Keratinocyte (primary cell): ENCODE measurements around the gene ANKRD33.

Experiments
- CTCF ChIP-seq, 3 experiments: IDR thresholded peaks in 1 of 3; conservative IDR thresholded peaks in 1 of 3; optimal IDR thresholded peaks in 1 of 3; 2 replicates in 2 of 3; 3 replicates in 1 of 3; pipeline versions ENCODE3 to v1.5.1; 2011; ENCODE audit warnings: low read length in 3 of 3, mild to moderate bottlenecking in 3 of 3, moderate library complexity in 2 of 3, control low read depth in 1 of 3, inconsistent platforms in 1 of 3; ENCODE audit not compliant: insufficient read depth in 2 of 3; ENCODE audit errors: extremely low read depth in 1 of 3
- EZH2 ChIP-seq: IDR thresholded peaks from one replicate; pipeline ENCODE4 v1.6.1; 2012; ENCODE audit warnings: inconsistent platforms, mild to moderate bottlenecking, low read length, moderate library complexity

GRCh38 chr12:51855586-51856428 lies 32.1 kb upstream of the ANKRD33 start:
- TF ChIP-seq CTCF (optimal IDR thresholded peaks at IDR 0.05 in 1 of 3, IDR thresholded peaks at IDR 0.05 in 1 of 3, conservative IDR thresholded peaks at IDR 0.05 in 1 of 3; ENCODE audit: extremely low read depth in 1 of 3, insufficient read depth in 2 of 3, low read length in 3 of 3): no peak
- TF ChIP-seq EZH2: peak; percentile 60
